GM12892 (cell line): Measurements from ENCODE around the gene ARNT2.

Experiments
- POLR2A ChIP-seq: IDR thresholded peaks from 2 replicates; pipeline ENCODE4 v1.6.1; 2011; ENCODE audit warnings: low read depth, low read length, control low read depth
- POLR2AphosphoS5 ChIP-seq: IDR thresholded peaks from 2 replicates; pipeline ENCODE4 v1.6.1; 2011; ENCODE audit warnings: low read depth, low read length, control low read depth

GRCh38 chr15:80614711-80615360 is 210.7 kb downstream of the ARNT2 start:
- TF ChIP-seq POLR2A = no peak
- TF ChIP-seq POLR2AphosphoS5 = no peak
